Jurkat, Clone E6-1 (cell line): ENCODE data around the gene ZMYND15.

ENCODE experiments used
- DNase-seq: peaks from one replicate; pipeline ENCODE4 v3.0.0-alpha.2; 2011; ENCODE audit warnings: low read depth, low spot score
- H3K4me3 ChIP-seq: 2 replicates; pipeline ENCODE4 v1.5.1; 2011; ENCODE audit warnings: mild to moderate bottlenecking, low read length, control low read depth, moderate library complexity

The ZMYND15 gene

DNA sequence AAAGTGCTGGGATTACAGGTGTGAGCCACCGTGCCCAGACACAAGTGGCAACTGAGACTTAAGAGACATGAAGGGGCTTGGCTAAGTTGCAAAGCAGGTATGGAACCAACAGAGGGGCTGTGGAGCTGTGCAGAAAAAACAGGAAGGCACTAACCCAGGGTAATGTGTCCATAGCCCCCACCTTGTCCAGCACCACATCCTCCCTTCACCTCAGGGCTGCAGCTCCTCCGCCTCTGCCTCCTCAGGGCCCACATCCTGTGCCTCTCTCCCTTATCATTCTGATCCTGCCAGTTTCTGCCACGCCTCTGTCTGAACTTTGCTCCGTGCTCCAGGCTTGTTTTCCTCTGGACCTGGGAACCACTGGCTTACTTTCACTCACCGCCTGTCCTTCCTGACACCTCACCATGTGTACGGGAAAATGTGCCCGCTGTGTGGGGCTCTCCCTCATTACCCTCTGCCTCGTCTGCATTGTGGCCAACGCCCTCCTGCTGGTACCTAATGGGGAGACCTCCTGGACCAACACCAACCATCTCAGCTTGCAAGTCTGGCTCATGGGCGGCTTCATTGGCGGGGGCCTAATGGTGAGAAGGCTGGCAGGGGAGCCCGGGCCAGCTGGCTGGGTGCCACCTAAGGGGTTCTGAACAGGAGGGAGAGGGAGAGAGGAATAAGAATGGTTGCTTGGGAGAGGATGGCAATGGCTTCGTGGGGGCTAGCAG lies 32.0 kb downstream of the ZMYND15 start, which contains the start of gene TM4SF5:
Gene TM4SF5, plus strand, starts transcription at position 368 of the 716 bp plus-strand sequence. Its CDS starts 37 bp downstream, at position 405.
- H3K4me3 ChIP-seq = no peak within 1 kb of the TSS
- DNase-seq = peak; percentile 68

DNA sequence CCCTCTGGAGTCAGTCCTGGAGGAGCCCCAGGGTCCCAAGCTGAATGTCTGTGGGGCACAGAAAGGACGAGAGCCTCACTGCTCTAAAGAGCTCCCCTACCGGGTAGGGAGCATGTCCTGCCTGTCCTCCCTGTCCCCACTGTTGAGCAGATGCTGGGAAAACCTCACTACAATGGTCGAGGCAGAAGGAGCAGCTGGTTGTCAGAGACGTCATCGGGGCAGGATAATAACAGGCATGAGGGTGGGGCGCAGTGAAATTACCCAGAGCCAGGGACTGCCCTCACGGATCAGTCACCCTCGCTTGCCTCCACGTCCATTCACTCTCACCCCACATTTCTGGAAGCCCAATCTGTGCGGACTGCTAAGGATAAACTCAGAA lies 32.6 kb downstream of the ZMYND15 start:
- DNase-seq = no peak

DNA sequence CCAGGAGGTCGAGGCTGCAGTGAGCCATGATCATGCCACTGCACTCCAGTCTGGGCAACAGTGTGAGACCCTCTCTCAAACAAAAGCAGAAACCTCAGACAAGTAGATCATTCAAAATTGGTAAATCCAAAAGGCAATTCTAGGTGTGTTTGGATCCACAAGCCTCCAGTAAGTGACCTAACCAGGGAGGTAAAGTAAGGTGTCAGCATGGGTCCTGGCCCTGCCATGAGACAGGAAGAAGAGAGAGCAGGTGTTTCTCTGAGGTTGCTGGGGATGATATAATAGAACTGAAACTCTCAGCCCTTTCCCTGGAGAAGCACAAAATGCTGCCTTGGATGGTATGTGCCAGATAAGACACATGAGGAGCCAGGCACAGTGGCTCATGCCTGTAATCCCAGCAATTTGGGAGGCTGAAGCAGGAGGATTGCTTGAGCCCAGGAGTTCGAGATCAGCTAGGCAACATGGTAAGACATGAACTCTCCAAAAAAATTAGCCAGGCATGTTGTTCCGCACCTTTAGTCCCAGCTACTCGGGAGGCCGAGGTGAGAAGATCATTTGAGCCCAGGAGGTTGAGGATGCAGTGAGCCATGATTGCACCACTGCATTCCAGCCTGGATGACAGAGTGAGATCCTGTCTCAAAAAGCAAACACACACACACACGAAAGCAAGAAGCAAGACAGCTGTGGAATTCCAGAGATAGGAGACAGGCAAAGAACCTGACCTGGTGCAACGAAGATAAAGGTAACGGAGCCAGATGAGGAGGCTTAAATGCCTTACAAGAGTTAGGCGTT lies 38.5 kb downstream of the ZMYND15 start:
- DNase-seq = no peak
- no peak overlapping the region for H3K4me3 ChIP-seq

More for the DNA sequence above, 32.6 kb downstream of the ZMYND15 start:
- no peak overlapping the region for H3K4me3 ChIP-seq

DNA sequence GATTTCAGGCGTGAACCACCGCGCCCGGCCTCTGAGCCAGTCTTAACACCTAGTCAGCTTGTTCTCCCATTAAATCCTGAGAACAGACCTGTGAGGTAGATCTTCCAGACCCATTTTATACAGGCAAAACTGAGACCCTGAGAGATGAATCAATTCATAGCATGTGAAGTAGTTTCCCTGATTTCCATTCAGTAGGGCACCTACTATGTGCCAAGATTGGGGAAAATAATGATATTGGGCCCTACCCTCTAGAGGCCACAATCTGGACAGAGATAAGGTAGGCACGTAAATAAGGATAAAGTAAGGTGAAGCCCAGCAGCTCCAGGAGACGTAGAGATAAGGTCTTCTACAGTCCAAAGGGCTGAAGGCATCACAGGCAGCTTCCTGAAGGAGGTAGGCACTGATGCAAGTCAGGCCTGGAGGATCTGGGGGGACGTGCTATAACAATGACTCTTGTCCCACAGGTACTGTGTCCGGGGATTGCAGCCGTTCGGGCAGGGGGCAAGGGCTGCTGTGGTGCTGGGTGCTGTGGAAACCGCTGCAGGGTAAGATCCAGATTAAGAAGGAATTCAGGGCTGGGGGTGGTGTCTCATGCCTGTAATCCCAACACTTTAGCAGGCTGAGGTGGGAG lies 40.8 kb downstream of the ZMYND15 start:
- no peak overlapping the region for H3K4me3 ChIP-seq
- no peak for DNase-seq

DNA sequence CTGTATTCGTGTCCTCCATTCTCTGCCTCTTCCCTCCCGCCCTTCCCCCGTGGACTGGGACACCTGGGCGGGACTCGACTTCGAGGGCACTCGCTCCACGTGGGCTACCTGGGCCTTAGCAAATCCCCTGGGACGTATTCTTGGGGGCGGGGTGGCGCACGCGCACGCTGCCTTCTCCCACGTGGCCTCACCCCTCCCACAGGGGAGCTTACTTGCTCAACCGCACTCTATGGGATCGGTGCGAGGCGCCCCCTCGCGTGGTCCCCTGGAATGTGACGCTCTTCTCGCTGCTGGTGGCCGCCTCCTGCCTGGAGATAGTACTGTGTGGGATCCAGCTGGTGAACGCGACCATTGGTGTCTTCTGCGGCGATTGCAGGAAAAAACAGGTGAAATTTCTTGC lies 43.0 kb downstream of the ZMYND15 start:
- no peak for DNase-seq
- H3K4me3 ChIP-seq = no peak overlapping the region

DNA sequence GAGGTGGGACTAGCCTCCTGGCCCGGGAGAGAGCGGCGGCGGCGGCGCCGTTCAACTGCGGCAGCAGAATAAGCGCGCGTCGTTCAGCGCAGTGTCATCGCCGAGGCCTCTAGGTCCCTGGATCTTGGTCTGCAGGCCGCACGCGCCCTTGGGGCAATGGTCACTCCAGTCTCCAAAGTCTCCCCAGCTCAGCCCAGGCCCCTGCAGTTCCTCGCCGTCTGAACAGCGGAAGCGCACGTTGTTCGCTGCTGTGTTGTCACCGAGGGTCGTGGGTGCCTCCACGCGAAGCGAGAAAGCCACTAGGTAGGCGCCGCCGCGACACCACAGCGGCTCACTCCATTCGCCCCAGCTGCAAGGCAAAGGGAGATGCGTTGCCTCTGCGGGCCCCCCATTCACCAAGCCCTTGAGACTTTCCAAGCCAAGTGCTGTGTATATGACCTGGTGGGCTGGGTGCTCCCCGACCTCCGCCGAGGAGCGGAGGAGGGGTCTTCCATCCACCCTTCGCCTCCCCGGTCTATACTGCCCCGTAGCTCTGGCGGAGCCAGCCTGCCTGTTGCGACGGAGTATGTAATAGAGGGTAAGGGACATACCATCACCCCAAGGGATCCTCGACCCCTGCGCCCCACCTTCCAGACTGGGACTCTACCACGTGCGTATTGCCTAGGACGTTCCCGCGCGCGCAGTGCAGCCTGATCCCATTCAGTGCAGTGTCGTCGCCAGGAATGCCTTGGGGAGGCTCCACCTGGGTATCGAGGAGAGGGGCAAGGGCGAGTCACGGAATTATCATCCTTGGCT lies 45.9 kb downstream of the ZMYND15 start:
- DNase-seq = no peak
- no peak overlapping the region for H3K4me3 ChIP-seq

DNA sequence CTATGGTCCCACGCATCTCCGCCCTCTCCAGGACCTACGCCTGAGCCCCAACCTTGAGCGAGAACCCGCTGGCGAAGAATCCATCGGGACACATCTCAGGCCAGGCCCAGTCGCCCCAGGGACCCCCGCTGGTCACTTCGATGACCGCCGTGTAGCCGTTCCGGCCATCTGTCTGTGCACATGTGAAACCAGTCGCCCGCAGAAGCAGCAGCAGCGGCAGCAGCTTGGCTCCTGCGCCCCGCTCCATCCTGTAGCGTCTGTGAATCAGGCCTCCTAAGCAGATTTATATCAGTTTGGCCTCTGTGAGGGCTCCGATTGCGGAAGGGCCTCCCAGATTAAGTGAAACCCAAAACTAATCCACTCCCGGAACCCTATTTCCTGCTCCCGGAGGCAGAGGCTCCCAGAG lies 46.5 kb downstream of the ZMYND15 start, which contains the start of gene VMO1:
Gene VMO1, minus strand, starts transcription at position 259 of the 406 bp plus-strand sequence. Its CDS starts 12 bp downstream, at position 247.
- no peak within 1 kb of the TSS for H3K4me3 ChIP-seq
- DNase-seq = no peak

DNA sequence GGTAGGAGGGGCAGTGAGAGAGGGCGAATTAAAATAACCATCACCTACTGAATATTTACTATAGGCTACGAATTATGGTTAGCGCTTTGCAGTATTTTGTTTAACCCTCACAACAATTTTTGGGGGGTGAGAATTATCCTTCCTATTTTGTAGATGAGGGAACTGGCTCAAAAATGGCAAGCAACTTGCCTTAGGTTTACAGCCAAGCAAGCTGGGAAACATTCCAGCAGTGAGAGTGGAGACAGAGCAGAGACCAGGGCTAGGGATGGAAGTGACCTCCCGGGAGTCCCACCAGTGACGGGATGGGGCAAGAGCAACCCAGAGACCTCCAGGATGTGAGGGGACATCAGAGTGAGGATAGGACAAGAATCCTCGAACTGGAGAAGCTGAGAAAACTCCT lies 46.9 kb downstream of the ZMYND15 start:
- DNase-seq = no peak
- H3K4me3 ChIP-seq = no peak overlapping the region

DNA sequence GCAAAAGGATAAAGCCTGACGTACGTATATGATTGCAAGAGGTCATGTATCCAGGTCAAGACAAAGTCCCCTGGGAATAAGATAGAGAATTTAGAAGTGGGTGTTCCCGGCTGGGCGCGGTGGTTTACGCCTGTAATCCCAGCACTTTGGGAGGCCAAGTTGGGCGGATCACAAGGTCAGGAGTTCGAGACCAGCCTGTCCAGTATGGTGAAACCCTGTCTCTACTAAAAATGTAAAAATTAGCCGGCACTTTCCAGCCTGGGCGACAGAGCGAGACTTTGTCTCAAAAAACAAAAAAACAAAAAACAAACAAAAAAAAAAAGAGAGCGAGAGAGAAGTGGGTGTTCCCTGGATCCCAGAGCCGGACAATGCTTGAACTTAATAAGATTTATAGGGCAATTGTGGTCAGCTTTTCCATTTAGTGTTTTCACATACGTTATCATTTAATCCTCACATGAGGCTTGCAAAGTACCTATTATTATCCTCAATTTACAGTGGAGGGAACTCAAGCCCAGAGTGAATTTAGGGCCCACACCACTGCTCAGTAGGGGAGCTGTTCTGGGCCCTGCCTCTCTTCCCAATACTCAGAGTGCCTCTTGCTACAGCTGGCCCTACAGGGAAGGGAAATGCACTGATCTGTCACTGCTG lies 48.6 kb downstream of the ZMYND15 start:
- H3K4me3 ChIP-seq = no peak overlapping the region
- DNase-seq = no peak

DNA sequence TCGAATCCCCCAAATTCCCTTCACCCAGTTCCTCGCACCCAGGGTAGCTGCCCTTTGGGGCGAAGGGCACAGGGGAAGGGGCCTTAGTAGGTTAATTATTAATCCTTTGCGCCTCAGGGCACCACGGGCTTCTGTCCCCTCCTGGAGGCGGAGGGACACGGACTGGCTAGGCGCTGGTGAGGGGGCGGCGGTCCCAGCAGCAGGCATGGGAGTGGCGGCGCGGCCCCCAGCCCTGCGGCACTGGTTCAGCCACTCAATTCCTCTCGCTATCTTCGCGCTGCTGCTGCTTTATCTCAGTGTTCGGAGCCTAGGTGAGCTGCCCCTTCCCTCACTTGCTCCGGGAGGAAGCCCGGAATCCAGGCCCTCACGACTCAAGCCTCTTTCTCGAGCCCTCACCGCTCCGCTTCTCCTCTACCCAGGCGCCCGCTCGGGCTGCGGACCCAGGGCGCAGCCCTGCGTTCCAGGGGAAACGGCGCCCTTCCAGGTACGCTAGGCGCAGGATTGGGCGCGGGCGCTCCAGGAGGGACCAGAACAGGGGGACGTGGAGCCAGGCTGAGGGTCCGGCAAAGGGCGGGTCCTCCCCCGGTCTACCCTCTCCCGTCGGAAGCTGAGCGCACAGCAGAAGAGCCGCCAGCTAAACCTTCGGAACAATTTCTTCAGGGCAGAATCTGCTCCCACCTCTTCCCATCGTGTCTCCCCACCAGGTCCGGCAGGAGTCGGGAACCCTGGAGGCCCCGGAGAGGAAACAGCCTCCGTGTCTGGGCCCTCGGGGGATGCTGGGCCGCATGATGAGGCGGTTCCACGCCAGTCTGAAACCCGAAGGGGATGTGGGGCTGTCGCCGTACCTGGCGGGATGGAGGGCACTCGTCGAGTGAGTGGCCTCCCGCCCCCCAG lies 49.4 kb downstream of the ZMYND15 start, which contains the start of gene GLTPD2:
Gene GLTPD2, plus strand, starts transcription at position 158 of the 894 bp plus-strand sequence. Its CDS starts 48 bp downstream, at position 206.
- peak within 1 kb of the TSS; percentile 66 for H3K4me3 ChIP-seq
- DNase-seq = no peak

DNA sequence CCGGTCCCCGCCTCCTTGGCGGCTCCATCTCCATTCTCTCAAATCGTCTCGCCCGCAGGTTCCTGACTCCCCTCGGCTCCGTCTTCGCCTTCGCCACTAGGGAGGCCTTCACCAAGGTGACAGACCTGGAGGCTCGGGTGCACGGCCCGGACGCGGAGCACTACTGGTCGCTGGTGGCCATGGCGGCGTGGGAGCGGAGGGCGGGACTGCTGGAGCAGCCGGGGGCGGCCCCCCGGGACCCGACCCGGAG lies 50.0 kb downstream of the ZMYND15 start:
- DNase-seq = no peak
- peak overlapping the region; percentile 66 for H3K4me3 ChIP-seq

DNA sequence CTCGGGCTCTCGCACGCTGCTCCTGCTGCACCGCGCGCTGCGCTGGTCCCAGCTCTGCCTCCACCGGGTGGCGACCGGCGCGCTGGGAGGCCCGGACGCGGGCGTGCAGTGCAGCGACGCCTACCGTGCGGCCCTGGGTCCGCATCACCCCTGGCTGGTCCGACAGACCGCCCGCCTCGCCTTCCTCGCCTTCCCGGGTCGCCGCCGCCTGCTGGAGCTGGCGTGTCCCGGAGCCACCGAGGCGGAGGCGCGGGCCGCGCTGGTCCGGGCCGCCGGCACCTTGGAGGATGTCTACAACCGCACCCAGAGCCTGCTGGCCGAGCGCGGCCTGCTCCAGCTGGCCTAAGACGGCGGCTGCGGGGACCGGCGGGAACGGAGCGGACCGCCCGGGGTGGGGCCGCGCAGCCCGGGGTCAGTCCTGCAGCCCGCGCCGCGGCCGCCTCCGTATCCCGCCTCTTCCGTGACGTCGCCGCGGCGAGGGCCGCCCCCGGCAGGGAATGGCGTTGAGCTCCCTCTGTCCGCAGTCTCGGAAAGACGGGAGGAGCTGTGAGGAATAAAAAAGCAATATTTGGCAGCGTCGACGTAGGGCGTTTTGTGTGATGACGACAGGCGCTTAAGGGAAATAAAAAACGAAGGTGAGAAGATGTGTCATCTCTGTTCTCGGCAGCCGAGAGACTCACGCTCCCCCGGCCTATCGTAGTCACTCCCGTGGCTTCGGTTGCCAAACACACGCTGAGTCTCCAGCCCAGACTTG lies 50.5 kb downstream of the ZMYND15 start:
- DNase-seq = peak; percentile 69
- peak overlapping the region; percentile 66 for H3K4me3 ChIP-seq

DNA sequence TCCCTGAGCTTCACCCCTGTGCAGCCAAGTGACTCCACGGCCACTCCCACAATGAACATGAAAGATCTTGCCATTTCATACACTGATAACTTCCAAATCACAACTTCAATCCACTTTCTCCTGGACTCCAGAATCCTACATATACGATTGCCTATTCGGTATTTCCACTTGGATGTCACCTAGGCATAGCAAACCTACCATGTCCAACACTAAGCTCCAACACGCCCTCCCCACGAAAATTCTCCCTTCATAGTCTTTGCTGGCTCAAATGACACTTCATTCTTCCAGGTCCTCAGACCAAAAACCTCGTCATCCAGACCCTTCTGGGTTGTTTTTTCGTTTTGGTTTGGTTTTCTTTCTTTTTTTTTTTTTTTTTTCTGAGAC lies 51.1 kb downstream of the ZMYND15 start:
- no peak for DNase-seq
- H3K4me3 ChIP-seq = peak overlapping the region; percentile 66

DNA sequence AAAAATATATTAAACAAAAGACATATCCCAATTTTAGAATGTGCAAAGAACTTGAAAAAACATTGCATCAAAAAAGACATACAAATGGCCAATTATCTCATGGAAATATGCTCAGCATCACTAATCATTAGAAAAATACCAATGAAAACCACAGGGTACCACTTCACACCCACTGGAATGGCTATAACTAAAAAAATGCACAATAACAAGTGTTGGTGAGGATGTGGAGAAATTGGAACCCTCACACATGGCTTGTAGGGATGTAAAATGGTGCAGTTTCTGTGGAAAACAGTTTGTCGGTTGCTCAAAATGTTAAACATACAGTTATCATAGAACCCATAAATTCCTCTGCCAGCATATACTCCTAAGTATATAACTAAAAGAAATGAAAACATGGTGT lies 55.5 kb downstream of the ZMYND15 start:
- DNase-seq = no peak
- H3K4me3 ChIP-seq = no peak overlapping the region
